ENCODE measurements around the gene KLRC3. TPM values are rescaled to one million over a fixed set of nuclear protein-coding genes. Genes with fewer than 3 reads are reported as not detected.
"Not testable (repeated sequence)": the region's sequence is repeated elsewhere in the genome, so short reads cannot be mapped to it uniquely, and the experiment has no call there.

Gene KLRC3
- total RNA-seq, 4 donors from 2014 or later: not detected

GRCh38 chr12:10437601-10438000 is 17.2 kb upstream of the KLRC3 start:
- H3K9me3 ChIP-seq; H3K4me3 ChIP-seq; in situ Hi-C loops (cut with MboI; ENCODE audit: low pct_ligation_motif_present in 1 of 4, low pct_unique_long_range_greater_than_20kb in 1 of 4, low sequenced_read_pairs in 3 of 4); H3K36me3 ChIP-seq; H3K4me1 ChIP-seq; H3K27ac ChIP-seq; intact Hi-C loops (cut with DNase I; ENCODE audit: low total_unique reads); DNase-seq; H3K27me3 ChIP-seq: not testable (repeated sequence)
- no CpG with 5 or more reads among the region's 2 CpGs for WGBS, 2 donors (ENCODE audit: low coverage in 1 of 2)

- H3K4me3 ChIP-seq; H3K9me3 ChIP-seq; H3K36me3 ChIP-seq; in situ Hi-C loops (cut with MboI; ENCODE audit: low pct_ligation_motif_present in 1 of 4, low pct_unique_long_range_greater_than_20kb in 1 of 4, low sequenced_read_pairs in 3 of 4); H3K27ac ChIP-seq; intact Hi-C loops (cut with DNase I; ENCODE audit: low total_unique reads); H3K4me1 ChIP-seq; H3K27me3 ChIP-seq: not testable (repeated sequence)
- 15% methylated on average over 3 of the region's 3 CpGs for WGBS, 2 donors (ENCODE audit: low coverage in 1 of 2)
- peak; percentile 30 for DNase-seq
These were observed 15.4 kb upstream of the KLRC3 start, which contains the start of gene KLRC2 for GRCh38 chr12:10435816-10436215. TSS of gene KLRC2 (minus strand) at chr12:10436010. CDS start at chr12:10435986, 24 bp downstream.

GRCh38 chr12:10430623-10431022 is 10.2 kb upstream of the KLRC3 start:
- intact Hi-C loops (cut with DNase I; ENCODE audit: low total_unique reads); H3K27ac ChIP-seq; H3K4me3 ChIP-seq; H3K4me1 ChIP-seq; DNase-seq; H3K27me3 ChIP-seq; in situ Hi-C loops (cut with MboI; ENCODE audit: low pct_ligation_motif_present in 1 of 4, low pct_unique_long_range_greater_than_20kb in 1 of 4, low sequenced_read_pairs in 3 of 4); H3K36me3 ChIP-seq; H3K9me3 ChIP-seq: not testable (repeated sequence)
- 79 to 83% methylated on average over 4 of the region's 4 CpGs for WGBS, 2 donors (ENCODE audit: low coverage in 1 of 2)

- intact Hi-C loops (cut with DNase I; ENCODE audit: low total_unique reads); H3K4me3 ChIP-seq; H3K27ac ChIP-seq; in situ Hi-C loops (cut with MboI; ENCODE audit: low pct_ligation_motif_present in 1 of 4, low pct_unique_long_range_greater_than_20kb in 1 of 4, low sequenced_read_pairs in 3 of 4); H3K27me3 ChIP-seq; H3K4me1 ChIP-seq; H3K9me3 ChIP-seq; DNase-seq; H3K36me3 ChIP-seq: not testable (repeated sequence)
- WGBS, 2 donors (ENCODE audit: low coverage in 1 of 2): 82 to 83% methylated on average over 1 to 8 of the region's 8 CpGs
These were observed 5.5 kb upstream of the KLRC3 start for GRCh38 chr12:10425938-10426337.

GRCh38 chr12:10424260-10424899 is 4.0 kb upstream of the KLRC3 start:
- in situ Hi-C loops (cut with MboI; ENCODE audit: low pct_ligation_motif_present in 1 of 4, low pct_unique_long_range_greater_than_20kb in 1 of 4, low sequenced_read_pairs in 3 of 4); H3K27ac ChIP-seq; H3K9me3 ChIP-seq; H3K36me3 ChIP-seq; H3K27me3 ChIP-seq; H3K4me1 ChIP-seq; DNase-seq; H3K4me3 ChIP-seq; intact Hi-C loops (cut with DNase I; ENCODE audit: low total_unique reads): not testable (repeated sequence)
- WGBS, 2 donors (ENCODE audit: low coverage in 1 of 2): 50% methylated on average over 1 of the region's 1 CpG; no CpG with 5 or more reads in 1 of the 2 donors

- H3K27ac ChIP-seq; H3K4me3 ChIP-seq; H3K36me3 ChIP-seq; DNase-seq; intact Hi-C loops (cut with DNase I; ENCODE audit: low total_unique reads); H3K9me3 ChIP-seq; H3K27me3 ChIP-seq; H3K4me1 ChIP-seq; in situ Hi-C loops (cut with MboI; ENCODE audit: low pct_ligation_motif_present in 1 of 4, low pct_unique_long_range_greater_than_20kb in 1 of 4, low sequenced_read_pairs in 3 of 4): not testable (repeated sequence)
- 54% methylated on average over 2 of the region's 3 CpGs; no CpG with 5 or more reads in 1 of the 2 donors for WGBS, 2 donors (ENCODE audit: low coverage in 1 of 2)
These were observed 1.8 kb upstream of the KLRC3 start for GRCh38 chr12:10422159-10422558.

GRCh38 chr12:10409392-10409791 is 11.0 kb downstream of the KLRC3 start, which contains the start of gene KLRC4:
TSS of gene KLRC4 (minus strand) at chr12:10409757. CDS start at chr12:10409575, 182 bp downstream.
- Histone ChIP-seq H3K36me3 (no peaks in the 10 kb centered on the region), H3K27me3 (no peaks in the 10 kb centered on the region), H3K4me1 (no peaks in the 10 kb centered on the region), H3K27ac (no peak within 1 kb of the TSS), H3K9me3 (no peaks in the 10 kb centered on the region), H3K4me3 (no peak within 1 kb of the TSS)
- intact Hi-C loops (cut with DNase I; ENCODE audit: low total_unique reads) (no loop called here), in situ Hi-C loops (cut with MboI; ENCODE audit: low pct_ligation_motif_present in 1 of 4, low pct_unique_long_range_greater_than_20kb in 1 of 4, low sequenced_read_pairs in 3 of 4) (no loop called here)
- 0% methylated on average over 1 of the region's 1 CpG; no CpG with 5 or more reads in 1 of the 2 donors for WGBS, 2 donors (ENCODE audit: low coverage in 1 of 2)
- TF ChIP-seq CTCF (IDR thresholded peaks at IDR 0.05): no peak
- no peak for DNase-seq

All from transverse colon (tissue), 4 donors.